CD4-positive, alpha-beta T cell (primary cell): ENCODE data around the gene RHOBTB3. TPM values are rescaled to one million over a fixed set of nuclear protein-coding genes. Genes with fewer than 3 reads are reported as not detected.

Experiments
- ATAC-seq: fragments of 200-7000 bp; cut with Tn5 transposase; one replicate; pipeline ENCODE4 v1.10.0; 2022; ENCODE audit warnings: mild to moderate bottlenecking; ENCODE audit not compliant: poor library complexity
- CTCF ChIA-PET: fragments of 350-600 bp; sonication (Branson Sonifier 250); formaldehyde crosslinking; loops from one replicate; lab custom pipeline; 2021; ENCODE audit warnings: antibody characterized with exemption, inconsistent platforms; lab: Charles Lee
- POLR2A ChIA-PET: fragments of 350-600 bp; sonication (Branson Sonifier 250); formaldehyde crosslinking; loops from one replicate; lab custom pipeline; 2021; ENCODE audit warnings: antibody characterized with exemption, inconsistent platforms; lab: Charles Lee
- DNase-seq, 14 experiments: peaks; one replicate each; pipeline ENCODE4 v3.0.0-alpha.2; 2013 to 2020; ENCODE audit warnings: mixed read lengths in 2 of 14
- H3K27ac ChIP-seq, 2 donors: one replicate each; pipeline versions ENCODE4 v1.5.1 to v1.7.0; 2013; ENCODE audit warnings: low read length in 2 of 2, low read depth in 1 of 2, mild to moderate bottlenecking in 1 of 2
- H3K27me3 ChIP-seq, 2 experiments: 1 replicate in 1 of 2; 2 replicates in 1 of 2; pipeline versions ENCODE4 v1.6.1 to v1.7.0; 2013; ENCODE audit warnings: low read length in 2 of 2, control low read depth in 1 of 2, mild to moderate bottlenecking in 1 of 2, moderate library complexity in 1 of 2; ENCODE audit not compliant: insufficient read depth in 2 of 2, control insufficient read depth in 1 of 2
- H3K36me3 ChIP-seq: one replicate; pipeline ENCODE4 v1.6.1; 2013; ENCODE audit warnings: low read length, control low read depth; ENCODE audit not compliant: insufficient read depth
- H3K4me1 ChIP-seq: one replicate; pipeline ENCODE4 v1.6.1; 2013; ENCODE audit warnings: low read length, control low read depth; ENCODE audit not compliant: insufficient read depth
- H3K4me3 ChIP-seq: one replicate; pipeline ENCODE4 v1.5.1; 2013; ENCODE audit warnings: mild to moderate bottlenecking, low read length, moderate library complexity
- H3K9me3 ChIP-seq, 2 experiments: 1 replicate in 1 of 2; 2 replicates in 1 of 2; pipeline versions ENCODE4 v1.6.1 to v1.7.0; 2013; ENCODE audit warnings: low read length in 2 of 2, mild to moderate bottlenecking in 2 of 2, control low read depth in 1 of 2, moderate library complexity in 1 of 2; ENCODE audit not compliant: control insufficient read depth in 1 of 2, insufficient read depth in 1 of 2
- H3K27ac Mint-ChIP-seq: one replicate; pipeline ENCODE4 v1.8.0; 2020; ENCODE audit warnings: mixed read lengths
- H3K27me3 Mint-ChIP-seq: one replicate; pipeline ENCODE4 v1.8.0; 2021; ENCODE audit warnings: mixed read lengths
- H3K36me3 Mint-ChIP-seq: one replicate; pipeline ENCODE4 v1.8.0; 2021; ENCODE audit warnings: low read depth, mixed read lengths
- H3K4me1 Mint-ChIP-seq: one replicate; pipeline ENCODE4 v1.8.0; 2021; ENCODE audit warnings: low read depth, mixed read lengths
- H3K4me3 Mint-ChIP-seq: one replicate; pipeline ENCODE4 v1.8.0; 2020; ENCODE audit warnings: mild to moderate bottlenecking, mixed read lengths
- H3K9me3 Mint-ChIP-seq: one replicate; pipeline ENCODE4 v1.8.0; 2020; ENCODE audit warnings: mixed read lengths
- CTCF ChIP-seq: fragments of 200-600 bp; IDR thresholded peaks from one replicate; pipeline ENCODE4 v1.8.0; 2022; ENCODE audit warnings: antibody characterized with exemption, mild to moderate bottlenecking
- intact Hi-C, 2 experiments: fragments of 100-400 bp; cut with DNase I in 1 of 2; cut with micrococcal nuclease in 1 of 2; formaldehyde crosslinking; loops; one replicate each; pipeline versions ENCODE4 v1.15.1 to v1.9.0; 2023 to 2025; cut with DNase I, micrococcal nuclease
- total RNA-seq, 174 experiments: library from RNA in 2 of 174; stranded (reverse) in 2 of 174; gene quantifications; one replicate each; pipeline ENCODE4 v1.2.3 and lab custom pipeline; 2021 to 2026

RHOBTB3 gene
- total RNA-seq, 2 experiments from 2014 or later, result 3.8 to 4.3 TPM

GRCh38 chr5:95842854-95843544, 111.9 kb downstream of the RHOBTB3 start:
- Mint-ChIP-seq H3K27ac (peak overlapping the region; percentile 75), H3K4me1 (peaks cover 15% of the 10 kb centered on the region), H3K36me3 (no peaks in the 10 kb centered on the region), H3K9me3 (no peaks in the 10 kb centered on the region), H3K4me3 (peak overlapping the region; percentile 12), H3K27me3 (no peaks in the 10 kb centered on the region)
- DNase-seq (peak in 12 of 14 experiments; percentile 32 to 86 (median 53)), ATAC-seq (peak; percentile 71)
- Histone ChIP-seq H3K27ac (peak overlapping the region in 1 of 2 donors; percentile 37), H3K4me3 (no peak overlapping the region), H3K9me3 (no peaks in the 10 kb centered on the region), H3K27me3 (peaks cover 0 to 3% of the 10 kb centered on the region in 2 experiments), H3K4me1 (peaks cover 20% of the 10 kb centered on the region), H3K36me3 (no peaks in the 10 kb centered on the region)
- CTCF ChIA-PET, result interaction anchor here (1.0 to 8.4 kb wide), 5 partner anchors 8 to 493 kb away, joined by 3 to 79 read pairs (median 3); partner anchors contain the start of gene GLRX
- peak; percentile 52 for TF ChIP-seq CTCF
- POLR2A ChIA-PET, result interaction anchor here (0.7 to 2.3 kb wide), 5 partner anchors 9 to 198 kb away, joined by 3 to 14 read pairs (median 5); partner anchors contain the start of genes GLRX and RFESD
- intact Hi-C loops, result loop anchor here (1.0 to 10.0 kb wide), 5 partner anchors 36 to 1342 kb away; partner anchors contain the start of genes ARSK (in 2 of the 2), SKIC3 (in 2 of the 2) and RIOK2 (in 1 of the 2)

- Mint-ChIP-seq H3K27me3 (no peaks in the 10 kb centered on the region), H3K36me3 (no peaks in the 10 kb centered on the region), H3K4me3 (no peak overlapping the region), H3K4me1 (peaks cover 15% of the 10 kb centered on the region), H3K9me3 (no peaks in the 10 kb centered on the region), H3K27ac (peak overlapping the region; percentile 75)
- POLR2A ChIA-PET, result interaction anchor here (0.6 to 2.3 kb wide), 8 partner anchors 9 to 199 kb away, joined by 3 to 14 read pairs (median 4); partner anchors contain the start of genes ELL2, GLRX, RFESD and RHOBTB3
- Histone ChIP-seq H3K36me3 (no peaks in the 10 kb centered on the region), H3K9me3 (no peaks in the 10 kb centered on the region), H3K27me3 (peaks cover 0 to 3% of the 10 kb centered on the region in 2 experiments), H3K4me1 (peaks cover 20% of the 10 kb centered on the region), H3K27ac (peak overlapping the region in 1 of 2 donors; percentile 37), H3K4me3 (no peak overlapping the region)
- intact Hi-C loops, result loop anchor here (1.0 to 10.0 kb wide), 5 partner anchors 36 to 1341 kb away; partner anchors contain the start of genes ARSK (in 2 of the 2), SKIC3 (in 2 of the 2) and RIOK2 (in 1 of the 2)
- DNase-seq (no peak), ATAC-seq (no peak)
- no peak for TF ChIP-seq CTCF
- CTCF ChIA-PET, result interaction anchor here (0.6 to 8.4 kb wide), 5 partner anchors 9 to 1026 kb away, joined by 3 to 79 read pairs (median 4); partner anchors contain the start of gene GLRX
These were observed 112.6 kb downstream of the RHOBTB3 start for GRCh38 chr5:95843733-95844223.

DNA sequence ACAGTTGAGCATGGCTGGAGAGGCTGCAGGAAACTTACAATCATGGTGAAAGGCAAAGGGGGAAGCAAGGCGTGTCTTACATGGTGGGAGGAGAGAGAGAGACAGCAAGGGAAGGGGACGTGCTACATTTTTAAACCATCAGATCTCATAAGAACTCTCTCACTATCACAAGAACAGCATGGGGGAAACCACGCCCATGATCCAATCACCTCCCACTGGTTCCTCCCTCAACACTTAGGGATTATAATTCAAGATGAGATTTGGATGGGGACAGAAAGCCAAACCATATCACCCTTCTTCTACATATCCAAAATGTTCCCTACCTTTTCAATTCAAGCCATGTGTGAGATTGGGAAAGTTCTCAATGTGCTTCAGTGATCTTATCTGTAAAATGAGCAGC, 114.3 kb downstream of the RHOBTB3 start:
- H3K4me3 ChIP-seq, result no peak overlapping the region
- no peaks in the 10 kb centered on the region for H3K27me3 Mint-ChIP-seq
- no peaks in the 10 kb centered on the region for H3K9me3 ChIP-seq
- CTCF ChIA-PET, result interaction anchor here (0.9 to 8.4 kb wide), 2 partner anchors 64 to 491 kb away, joined by 3 to 79 read pairs; no protein-coding TSS in a partner anchor
- no peaks in the 10 kb centered on the region for H3K36me3 Mint-ChIP-seq
- H3K36me3 ChIP-seq, result no peaks in the 10 kb centered on the region
- POLR2A ChIA-PET, result no interaction called here
- no peak overlapping the region for H3K4me3 Mint-ChIP-seq
- H3K4me1 ChIP-seq, result peaks cover 20% of the 10 kb centered on the region
- intact Hi-C loops, result loop anchor here (5.0 to 10.0 kb wide), 3 partner anchors 291 to 1339 kb away; partner anchors contain the start of genes ARSK (in 2 of the 2), SKIC3 (in 2 of the 2) and RIOK2 (in 1 of the 2)
- no peak overlapping the region for H3K27ac ChIP-seq
- H3K4me1 Mint-ChIP-seq, result peaks cover 15% of the 10 kb centered on the region
- ATAC-seq (no peak), DNase-seq (no peak)
- no peak overlapping the region for H3K27ac Mint-ChIP-seq
- no peaks in the 10 kb centered on the region for H3K9me3 Mint-ChIP-seq
- no peak for TF ChIP-seq CTCF
- H3K27me3 ChIP-seq, result peaks cover 0 to 3% of the 10 kb centered on the region in 2 experiments

Other genes starting within 250 kb of the RHOBTB3 start
- 10 to 100 TPM; 63.8 to 65.2 TPM for gene SKIC3, start 176.4 kb upstream of the RHOBTB3 start, total RNA-seq
- gene ARSK, start 176.2 kb upstream of the RHOBTB3 start, total RNA-seq, result 1 to 10 TPM; 2.2 to 2.7 TPM
- gene GPR150, start 111.2 kb upstream of the RHOBTB3 start, total RNA-seq, result under 1 TPM; 0.60 to 0.75 TPM
- 1 to 10 TPM; 1.3 to 1.5 TPM for gene RFESD, start 84.6 kb upstream of the RHOBTB3 start, total RNA-seq
- gene SPATA9, start 48.3 kb upstream of the RHOBTB3 start, total RNA-seq, result not detected
- gene GLRX, start 91.4 kb downstream of the RHOBTB3 start, total RNA-seq, result 10 to 100 TPM; 16.9 to 18.7 TPM
- gene ELL2, start 230.5 kb downstream of the RHOBTB3 start, total RNA-seq, result 10 to 100 TPM; 93.5 to 98.1 TPM